Ishikawa (cell line): ENCODE results near the gene ZRANB2.

Source experiments
- CEBPB ChIP-seq: IDR thresholded peaks from 2 replicates; pipeline ENCODE4 v1.6.1; 2012
- CREB1 ChIP-seq: IDR thresholded peaks from 2 replicates; pipeline ENCODE4 v1.6.1; 2012; ENCODE audit warnings: low read depth
- EGR1 ChIP-seq: IDR thresholded peaks from 2 replicates; pipeline ENCODE4 v1.6.1; 2012
- EP300 ChIP-seq: IDR thresholded peaks from 2 replicates; pipeline ENCODE4 v1.6.1; 2012; ENCODE audit warnings: borderline replicate concordance
- FOXM1 ChIP-seq: IDR thresholded peaks from 2 replicates; pipeline ENCODE4 v1.6.1; 2012; ENCODE audit warnings: low read depth, borderline replicate concordance
- MAX ChIP-seq: IDR thresholded peaks from 2 replicates; pipeline ENCODE4 v1.6.1; 2012
- NFIC ChIP-seq: IDR thresholded peaks from 2 replicates; pipeline ENCODE4 v1.6.1; 2012
- RAD21 ChIP-seq: IDR thresholded peaks from 2 replicates; pipeline ENCODE4 v1.6.1; 2012; ENCODE audit warnings: low read depth
- REST ChIP-seq: IDR thresholded peaks from 2 replicates; pipeline ENCODE4 v1.6.1; 2012; ENCODE audit warnings: low read depth, mild to moderate bottlenecking
- TAF1 ChIP-seq: IDR thresholded peaks from 2 replicates; pipeline ENCODE4 v1.6.1; 2012; ENCODE audit warnings: low read depth, mild to moderate bottlenecking
- TCF12 ChIP-seq: IDR thresholded peaks from 2 replicates; pipeline ENCODE4 v1.6.1; 2012; ENCODE audit warnings: low read depth
- TEAD4 ChIP-seq: IDR thresholded peaks from 2 replicates; pipeline ENCODE4 v1.6.1; 2012
- YY1 ChIP-seq: IDR thresholded peaks from 2 replicates; pipeline ENCODE4 v1.6.1; 2012; ENCODE audit warnings: low read depth
- ZBTB7A ChIP-seq: IDR thresholded peaks from 2 replicates; pipeline ENCODE4 v1.6.1; 2012; ENCODE audit warnings: low read depth
- TF ChIP-seq, protein P1 (sequence below): IDR thresholded peaks from 2 replicates; pipeline ENCODE4 v1.6.1; 2012

The ZRANB2 gene

GRCh38 chr1:71047635-71048607 is 32.9 kb downstream of the ZRANB2 start, which contains the start of gene PTGER3:
Gene PTGER3, minus strand, starts transcription at chr1:71047816. Its CDS starts 239 bp downstream, at chr1:71047577.
- TF ChIP-seq MAX: peak; percentile 2; the same call in 1 of the 2 replicates
- TF ChIP-seq YY1: 0 out of 2 replicates have a peak, but pooled peaks have one; percentile 13
- no peak for TF ChIP-seq NFIC

- peak; percentile 86 for TF ChIP-seq MAX
- TF ChIP-seq EP300: no peak
- no peak for TF ChIP-seq CREB1
- TF ChIP-seq, protein P1, sequence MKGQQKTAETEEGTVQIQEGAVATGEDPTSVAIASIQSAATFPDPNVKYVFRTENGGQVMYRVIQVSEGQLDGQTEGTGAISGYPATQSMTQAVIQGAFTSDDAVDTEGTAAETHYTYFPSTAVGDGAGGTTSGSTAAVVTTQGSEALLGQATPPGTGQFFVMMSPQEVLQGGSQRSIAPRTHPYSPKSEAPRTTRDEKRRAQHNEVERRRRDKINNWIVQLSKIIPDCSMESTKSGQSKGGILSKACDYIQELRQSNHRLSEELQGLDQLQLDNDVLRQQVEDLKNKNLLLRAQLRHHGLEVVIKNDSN: no peak
- no peak for TF ChIP-seq EGR1
These were observed 33.8 kb downstream of the ZRANB2 start for GRCh38 chr1:71046891-71047634.

- TF ChIP-seq, protein P1: no peak
- no peak for TF ChIP-seq RAD21
These were observed 35.3 kb downstream of the ZRANB2 start for GRCh38 chr1:71045463-71046028.

GRCh38 chr1:71044833-71045232 is 36.0 kb downstream of the ZRANB2 start:
- no peak for TF ChIP-seq YY1
- TF ChIP-seq MAX: no peak
- TF ChIP-seq, protein P1: no peak
- no peak for TF ChIP-seq EP300
- no peak for TF ChIP-seq REST
- TF ChIP-seq FOXM1: no peak
- TF ChIP-seq TEAD4: no peak
- no peak for TF ChIP-seq EGR1
- no peak for TF ChIP-seq TAF1
- no peak for TF ChIP-seq ZBTB7A
- no peak for TF ChIP-seq CREB1
- no peak for TF ChIP-seq CEBPB
- TF ChIP-seq RAD21: no peak
- no peak for TF ChIP-seq TCF12
- TF ChIP-seq NFIC: no peak

DNA sequence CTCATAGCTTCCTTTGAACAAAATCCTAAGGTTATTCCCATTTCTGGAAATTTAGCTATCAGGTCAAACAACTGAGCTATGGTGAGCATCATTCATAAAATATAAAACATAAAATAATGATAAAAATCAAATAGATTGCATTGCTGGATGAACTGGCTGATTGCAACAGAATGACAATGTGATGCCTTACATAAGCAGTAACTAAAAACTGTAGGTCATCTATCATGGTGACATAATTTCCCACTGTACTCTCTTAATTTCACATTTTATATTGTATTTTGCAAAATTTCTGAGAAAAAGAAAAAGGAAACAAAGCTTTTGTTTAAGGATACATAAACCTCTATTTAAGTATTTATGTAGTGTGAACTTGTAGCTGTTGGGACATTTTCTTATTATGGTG is 37.8 kb downstream of the ZRANB2 start:
- TF ChIP-seq FOXM1 (no peak), TEAD4 (no peak), EGR1 (no peak), NFIC (no peak), CREB1 (no peak), RAD21 (no peak), MAX (no peak), TAF1 (no peak), ZBTB7A (no peak), CEBPB (no peak), TCF12 (no peak), REST (no peak), YY1 (no peak), EP300 (no peak)
- TF ChIP-seq, protein P1: no peak
